HG02981 (cell line): ENCODE results near the gene GET3.
"Not testable (repeated sequence)": the region's sequence is repeated elsewhere in the genome, so short reads cannot be mapped to it uniquely, and the experiment has no call there.

Experiments
- ATAC-seq: cut with Tn5 transposase; IDR thresholded peaks from one replicate; pipeline ENCODE4 v1.9.1; 2021; ENCODE audit warnings: mild to moderate bottlenecking, moderate library complexity; ENCODE audit not compliant: unreplicated experiment

GET3 gene

GRCh38 chr19:12715102-12715501 is 22.2 kb upstream of the GET3 start:
- ATAC-seq: no peak

GRCh38 chr19:12715929-12716328 is 21.4 kb upstream of the GET3 start:
- ATAC-seq: no peak

GRCh38 chr19:12720296-12720695 is 17.0 kb upstream of the GET3 start:
- no peak for ATAC-seq

- no peak for ATAC-seq
Measured at GRCh38 chr19:12720851-12721655, 16.2 kb upstream of the GET3 start.

- ATAC-seq: peak; percentile 15
Measured at GRCh38 chr19:12721656-12722565, 15.4 kb upstream of the GET3 start.

- ATAC-seq: peak; percentile 75
Measured at GRCh38 chr19:12722566-12723380, 14.5 kb upstream of the GET3 start.

- ATAC-seq: no peak
Measured at GRCh38 chr19:12723381-12723640, 14.0 kb upstream of the GET3 start.

- no peak for ATAC-seq
Measured at GRCh38 chr19:12723641-12724426, 13.5 kb upstream of the GET3 start, which contains the start of gene TNPO2. TNPO2 (minus strand) TSS chr19:12723932; CDS start chr19:12720977, 2,955 bp downstream.

- ATAC-seq: not testable (repeated sequence)
Measured at GRCh38 chr19:12725612-12726011, 11.7 kb upstream of the GET3 start.

- no peak for ATAC-seq
Measured at GRCh38 chr19:12726988-12727316, 10.3 kb upstream of the GET3 start.

GRCh38 chr19:12727745-12728433 is 9.4 kb upstream of the GET3 start:
- no peak for ATAC-seq

GRCh38 chr19:12730064-12730463 is 7.2 kb upstream of the GET3 start:
- ATAC-seq: no peak

- ATAC-seq: no peak
Measured at GRCh38 chr19:12731337-12731736, 6.0 kb upstream of the GET3 start.

GRCh38 chr19:12733369-12734214 is 3.7 kb upstream of the GET3 start:
- no peak for ATAC-seq

- ATAC-seq: no peak
Measured at GRCh38 chr19:12737835-12738351, 596 bp downstream of the GET3 start.

- no peak for ATAC-seq
Measured at GRCh38 chr19:12745166-12745897, 8.0 kb downstream of the GET3 start.

GRCh38 chr19:12748489-12748888 is 11.2 kb downstream of the GET3 start:
- no peak for ATAC-seq

GRCh38 chr19:12749938-12750521 is 12.7 kb downstream of the GET3 start:
- no peak for ATAC-seq
